ENCODE data around the gene MAML3. TPM values are rescaled to one million over a fixed set of nuclear protein-coding genes. Genes with fewer than 3 reads are reported as not detected.

The MAML3 gene
- total and polyA plus RNA-seq, 2 of the 13 experiments (the other 11 are each of a cell fraction or from before 2014, with no cell fraction given), result 0.05 to 0.13 TPM

- TF ChIP-seq ZNF276 (CRISPR knock-in tag; IDR thresholded peaks at IDR 0.05; ENCODE audit: low read depth) (no peak), ZNF549 (CRISPR knock-in tag; IDR thresholded peaks at IDR 0.05) (no peak), ATF7-NPFF (CRISPR knock-in tag; IDR thresholded peaks at IDR 0.05; ENCODE audit: low read depth) (no peak), KLF6 (CRISPR knock-in tag; IDR thresholded peaks at IDR 0.05) (no peak), DNMT3B (CRISPR knock-in tag; conservative IDR thresholded peaks at IDR 0.05) (no peak), ATF6 (CRISPR knock-in tag; conservative IDR thresholded peaks at IDR 0.05) (0 out of 2 replicates have a peak, but pooled peaks have one; percentile 55), NR3C1 (CRISPR knock-in tag; IDR thresholded peaks at IDR 0.05) (no peak), CREM (IDR thresholded peaks at IDR 0.05) (peak; percentile 90), CREM (CRISPR knock-in tag; IDR thresholded peaks at IDR 0.05) (no peak), RNF219 (CRISPR knock-in tag; IDR thresholded peaks at IDR 0.05) (0 out of 2 replicates have a peak, but pooled peaks have one; percentile 28), PHF8 (CRISPR knock-in tag; IDR thresholded peaks at IDR 0.05) (no peak), ZNF703 (CRISPR knock-in tag; IDR thresholded peaks at IDR 0.05; ENCODE audit: borderline replicate concordance) (no peak), NFE2L1 (CRISPR knock-in tag; IDR thresholded peaks at IDR 0.05; ENCODE audit: borderline replicate concordance) (no peak), IRX3 (CRISPR knock-in tag; IDR thresholded peaks at IDR 0.05; ENCODE audit: borderline replicate concordance, low read depth) (no peak), FOXA3 (CRISPR knock-in tag; IDR thresholded peaks at IDR 0.05) (peak; percentile 89), MYPOP (CRISPR knock-in tag; IDR thresholded peaks at IDR 0.05) (peak; percentile 67; the same call in 1 of the 2 replicates), ZC3H13 (CRISPR knock-in tag; IDR thresholded peaks at IDR 0.05) (no peak), RFX3 (CRISPR knock-in tag; IDR thresholded peaks at IDR 0.05) (no peak), ZNF431 (CRISPR knock-in tag; IDR thresholded peaks at IDR 0.05; ENCODE audit: borderline replicate concordance, low read depth) (no peak), NCOA5 (CRISPR knock-in tag; IDR thresholded peaks at IDR 0.05) (no peak)
- TF ChIP-seq, protein P1, sequence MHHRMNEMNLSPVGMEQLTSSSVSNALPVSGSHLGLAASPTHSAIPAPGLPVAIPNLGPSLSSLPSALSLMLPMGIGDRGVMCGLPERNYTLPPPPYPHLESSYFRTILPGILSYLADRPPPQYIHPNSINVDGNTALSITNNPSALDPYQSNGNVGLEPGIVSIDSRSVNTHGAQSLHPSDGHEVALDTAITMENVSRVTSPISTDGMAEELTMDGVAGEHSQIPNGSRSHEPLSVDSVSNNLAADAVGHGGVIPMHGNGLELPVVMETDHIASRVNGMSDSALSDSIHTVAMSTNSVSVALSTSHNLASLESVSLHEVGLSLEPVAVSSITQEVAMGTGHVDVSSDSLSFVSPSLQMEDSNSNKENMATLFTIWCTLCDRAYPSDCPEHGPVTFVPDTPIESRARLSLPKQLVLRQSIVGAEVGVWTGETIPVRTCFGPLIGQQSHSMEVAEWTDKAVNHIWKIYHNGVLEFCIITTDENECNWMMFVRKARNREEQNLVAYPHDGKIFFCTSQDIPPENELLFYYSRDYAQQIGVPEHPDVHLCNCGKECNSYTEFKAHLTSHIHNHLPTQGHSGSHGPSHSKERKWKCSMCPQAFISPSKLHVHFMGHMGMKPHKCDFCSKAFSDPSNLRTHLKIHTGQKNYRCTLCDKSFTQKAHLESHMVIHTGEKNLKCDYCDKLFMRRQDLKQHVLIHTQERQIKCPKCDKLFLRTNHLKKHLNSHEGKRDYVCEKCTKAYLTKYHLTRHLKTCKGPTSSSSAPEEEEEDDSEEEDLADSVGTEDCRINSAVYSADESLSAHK (CRISPR knock-in tag; IDR thresholded peaks at IDR 0.05; ENCODE audit: borderline replicate concordance), result no peak
Observed at GRCh38 chr4:139689093-139689722, 464.8 kb downstream of the MAML3 start (continued).

All from HepG2 (cell line).